Measurements from ENCODE around the gene PARD3B.

GRCh38 chr2:205293559-205293958 lies 748.3 kb downstream of the PARD3B start:
- TF ChIP-seq NFIC (IDR thresholded peaks at IDR 0.05; ENCODE audit: low read depth, low read length): no peak
- no peak for TF ChIP-seq BCL11A (IDR thresholded peaks at IDR 0.05; ENCODE audit: low read depth, low read length)
- TF ChIP-seq NFYB (IDR thresholded peaks at IDR 0.05; ENCODE audit: insufficient read depth, low read depth, low read length): no peak
- TF ChIP-seq ZNF217 (IDR thresholded peaks at IDR 0.05): no peak
- no peak for TF ChIP-seq CTCF (IDR thresholded peaks at IDR 0.05 in 2 of 3, conservative IDR thresholded peaks at IDR 0.05 in 1 of 3; ENCODE audit: control insufficient read depth in 2 of 3, extremely low read depth in 1 of 3, insufficient read depth in 1 of 3, low read depth in 3 of 3, low read length in 3 of 3)
- no peak for TF ChIP-seq NR2C2 (IDR thresholded peaks at IDR 0.05; ENCODE audit: borderline replicate concordance, control insufficient read depth, insufficient read length, low read depth)
- no peak for TF ChIP-seq ASH2L (IDR thresholded peaks at IDR 0.05; ENCODE audit: borderline replicate concordance, low read depth)
- no peak for TF ChIP-seq SMAD5 (IDR thresholded peaks at IDR 0.05; ENCODE audit: low read depth)
- TF ChIP-seq MLLT1 (IDR thresholded peaks at IDR 0.05): no peak
- no peak for TF ChIP-seq CBX3 (IDR thresholded peaks at IDR 0.05; ENCODE audit: borderline replicate concordance, low read depth)
- TF ChIP-seq PBX3 (IDR thresholded peaks at IDR 0.05; ENCODE audit: insufficient replicate concordance, low read depth, low read length): no peak
- no peak for TF ChIP-seq POLR2A (IDR thresholded peaks at IDR 0.05; ENCODE audit: low read depth, low read length)
- no peak for TF ChIP-seq TCF7 (IDR thresholded peaks at IDR 0.05; ENCODE audit: borderline replicate concordance)
